ENCODE measurements around the gene PRKACB. TPM values are rescaled to one million over a fixed set of nuclear protein-coding genes. Genes with fewer than 3 reads are reported as not detected.

The PRKACB gene
- total RNA-seq, 1 donor from 2014 or later = 44.1 TPM

- H3K27ac Mint-ChIP-seq = no peak overlapping the region
- Histone ChIP-seq H3K4me1 (no peaks in the 10 kb centered on the region), H3K4me2 (no peak overlapping the region), H3K27me3 (no peaks in the 10 kb centered on the region), H2AFZ (replicated peaks) (no peak overlapping the region), H3K27ac (no peak overlapping the region), H4K20me1 (ENCODE audit: low read depth) (no peaks in the 10 kb centered on the region), H3K9me3 (ENCODE audit: low read depth) (no peaks in the 10 kb centered on the region), H3K79me2 (ENCODE audit: low read depth) (no peaks in the 10 kb centered on the region), H3K9ac (no peak overlapping the region), H3K4me3 (no peak overlapping the region), H3F3A (ENCODE audit: low read depth) (no peaks in the 10 kb centered on the region), H3K36me3 (no peaks in the 10 kb centered on the region)
- DNase-seq (ENCODE audit: low spot score) = no peak
- TF ChIP-seq, protein P1, sequence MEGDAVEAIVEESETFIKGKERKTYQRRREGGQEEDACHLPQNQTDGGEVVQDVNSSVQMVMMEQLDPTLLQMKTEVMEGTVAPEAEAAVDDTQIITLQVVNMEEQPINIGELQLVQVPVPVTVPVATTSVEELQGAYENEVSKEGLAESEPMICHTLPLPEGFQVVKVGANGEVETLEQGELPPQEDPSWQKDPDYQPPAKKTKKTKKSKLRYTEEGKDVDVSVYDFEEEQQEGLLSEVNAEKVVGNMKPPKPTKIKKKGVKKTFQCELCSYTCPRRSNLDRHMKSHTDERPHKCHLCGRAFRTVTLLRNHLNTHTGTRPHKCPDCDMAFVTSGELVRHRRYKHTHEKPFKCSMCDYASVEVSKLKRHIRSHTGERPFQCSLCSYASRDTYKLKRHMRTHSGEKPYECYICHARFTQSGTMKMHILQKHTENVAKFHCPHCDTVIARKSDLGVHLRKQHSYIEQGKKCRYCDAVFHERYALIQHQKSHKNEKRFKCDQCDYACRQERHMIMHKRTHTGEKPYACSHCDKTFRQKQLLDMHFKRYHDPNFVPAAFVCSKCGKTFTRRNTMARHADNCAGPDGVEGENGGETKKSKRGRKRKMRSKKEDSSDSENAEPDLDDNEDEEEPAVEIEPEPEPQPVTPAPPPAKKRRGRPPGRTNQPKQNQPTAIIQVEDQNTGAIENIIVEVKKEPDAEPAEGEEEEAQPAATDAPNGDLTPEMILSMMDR (IDR thresholded peaks at IDR 0.05) = no peak
- no peak for TF ChIP-seq EZH2 (IDR thresholded peaks at IDR 0.05)
- TF ChIP-seq EZH2phosphoT487 (IDR thresholded peaks at IDR 0.05) = no peak
- no peak overlapping the region for H3K4me3 Mint-ChIP-seq
- no peaks in the 10 kb centered on the region for H3K4me1 Mint-ChIP-seq
- no peaks in the 10 kb centered on the region for H3K27me3 Mint-ChIP-seq (ENCODE audit: insufficient read depth, low read depth)
- H3K9me3 Mint-ChIP-seq = no peaks in the 10 kb centered on the region
- H3K36me3 Mint-ChIP-seq = no peaks in the 10 kb centered on the region
Observed at GRCh38 chr1:84145068-84145467, 997 bp downstream of the PRKACB start.

- H3K27me3 Mint-ChIP-seq (ENCODE audit: insufficient read depth, low read depth) = no peaks in the 10 kb centered on the region
- H3K79me2 ChIP-seq (ENCODE audit: low read depth) = no peaks in the 10 kb centered on the region
Observed at GRCh38 chr1:84146411-84147032, 2.5 kb downstream of the PRKACB start.

GRCh38 chr1:84148758-84149157 is 4.7 kb downstream of the PRKACB start:
- Histone ChIP-seq H3K27ac (no peak overlapping the region), H3K4me1 (no peaks in the 10 kb centered on the region), H3F3A (ENCODE audit: low read depth) (no peaks in the 10 kb centered on the region), H3K27me3 (no peaks in the 10 kb centered on the region), H3K9me3 (ENCODE audit: low read depth) (no peaks in the 10 kb centered on the region), H3K4me2 (no peak overlapping the region), H3K36me3 (no peaks in the 10 kb centered on the region), H3K9ac (no peak overlapping the region), H2AFZ (replicated peaks) (no peak overlapping the region), H4K20me1 (ENCODE audit: low read depth) (no peaks in the 10 kb centered on the region), H3K79me2 (ENCODE audit: low read depth) (no peaks in the 10 kb centered on the region), H3K4me3 (no peak overlapping the region)
- Mint-ChIP-seq H3K4me1 (no peaks in the 10 kb centered on the region), H3K9me3 (no peaks in the 10 kb centered on the region), H3K36me3 (peaks cover 3% of the 10 kb centered on the region), H3K4me3 (no peak overlapping the region), H3K27ac (no peak overlapping the region), H3K27me3 (ENCODE audit: insufficient read depth, low read depth) (no peaks in the 10 kb centered on the region)
- DNase-seq (ENCODE audit: low spot score) = no peak
- TF ChIP-seq, protein P1 (IDR thresholded peaks at IDR 0.05) = no peak
- no peak for TF ChIP-seq EZH2phosphoT487 (IDR thresholded peaks at IDR 0.05)
- no peak for TF ChIP-seq EZH2 (IDR thresholded peaks at IDR 0.05)

More at GRCh38 chr1:84146411-84147032, 2.5 kb downstream of the PRKACB start:
- no peak for DNase-seq (ENCODE audit: low spot score)
- Mint-ChIP-seq H3K4me1 (no peaks in the 10 kb centered on the region), H3K9me3 (no peaks in the 10 kb centered on the region), H3K36me3 (no peaks in the 10 kb centered on the region), H3K4me3 (no peak overlapping the region), H3K27ac (no peak overlapping the region)
- no peaks in the 10 kb centered on the region for H3K36me3 ChIP-seq
- H3K9me3 ChIP-seq (ENCODE audit: low read depth) = no peaks in the 10 kb centered on the region
- no peaks in the 10 kb centered on the region for H3K4me1 ChIP-seq
- no peak overlapping the region for H3K27ac ChIP-seq
- no peak for TF ChIP-seq EZH2 (IDR thresholded peaks at IDR 0.05)
- TF ChIP-seq, protein P1 (IDR thresholded peaks at IDR 0.05) = no peak
- TF ChIP-seq EZH2phosphoT487 (IDR thresholded peaks at IDR 0.05) = no peak
- H2AFZ ChIP-seq (replicated peaks) = no peak overlapping the region
- H3K4me3 ChIP-seq = no peak overlapping the region
- no peaks in the 10 kb centered on the region for H3K27me3 ChIP-seq
- no peak overlapping the region for H3K4me2 ChIP-seq
- no peak overlapping the region for H3K9ac ChIP-seq
- no peaks in the 10 kb centered on the region for H4K20me1 ChIP-seq (ENCODE audit: low read depth)
- no peaks in the 10 kb centered on the region for H3F3A ChIP-seq (ENCODE audit: low read depth)
